SU-DHL-6 (cell line): ENCODE measurements around the gene PRKCE.

ENCODE experiments used
- H2AFZ ChIP-seq: fragments of 200-600 bp; sonication (generic); 2 replicates; pipeline ENCODE4 v1.6.1; 2014; ENCODE audit warnings: low read depth, mild to moderate bottlenecking, moderate library complexity, mixed read lengths, antibody characterized with exemption, low read length; ENCODE audit not compliant: severe bottlenecking
- H3F3A ChIP-seq: fragments of 200-600 bp; shearing (Covaris generic); 2 replicates; pipeline ENCODE4 v1.6.0; 2016; ENCODE audit warnings: antibody characterized with exemption, mild to moderate bottlenecking; ENCODE audit not compliant: insufficient read depth
- H3K27ac ChIP-seq: fragments of 200-600 bp; sonication (generic); 2 replicates; pipeline ENCODE4 v1.5.1; 2016; ENCODE audit warnings: low read depth, mild to moderate bottlenecking, low read length, moderate library complexity, mixed read lengths
- H3K27me3 ChIP-seq: fragments of 200-600 bp; sonication (generic), shearing (Covaris generic); 2 replicates; pipeline ENCODE4 v1.6.0; 2014; ENCODE audit warnings: mild to moderate bottlenecking, low read length
- H3K36me3 ChIP-seq: fragments of 200-600 bp; sonication (generic); 2 replicates; pipeline ENCODE4 v1.6.1; 2014; ENCODE audit warnings: mild to moderate bottlenecking, low read length, mixed read lengths
- H3K4me2 ChIP-seq: fragments of 300-600, 200-600 bp; shearing (Covaris generic), sonication (generic); 2 replicates; pipeline ENCODE4 v1.6.0; 2014; ENCODE audit warnings: low read length, low read depth, mild to moderate bottlenecking; ENCODE audit not compliant: poor library complexity, severe bottlenecking
- H3K4me3 ChIP-seq: fragments of 200-600 bp; sonication (generic); 2 replicates; pipeline ENCODE4 v1.5.1; 2014; ENCODE audit warnings: antibody characterized with exemption, low read length, mild to moderate bottlenecking, mixed read lengths; ENCODE audit not compliant: insufficient read depth, poor library complexity, severe bottlenecking
- H3K79me2 ChIP-seq: fragments of 200-600 bp; sonication (generic); 2 replicates; pipeline ENCODE4 v1.6.1; 2014; ENCODE audit warnings: mild to moderate bottlenecking, low read length, moderate library complexity; ENCODE audit not compliant: insufficient read depth
- H3K9ac ChIP-seq: fragments of 200-600 bp; sonication (generic); 2 replicates; pipeline ENCODE4 v1.7.0; 2014; ENCODE audit warnings: mild to moderate bottlenecking, low read length
- H3K9me2 ChIP-seq: fragments of 200-600 bp; sonication (generic); replicated peaks from 2 replicates; pipeline ENCODE4 v1.6.1; 2014; ENCODE audit warnings: low read length; ENCODE audit not compliant: insufficient read depth
- H3K9me3 ChIP-seq: fragments of 200-600 bp; sonication (generic); 2 replicates; pipeline ENCODE4 v1.6.1; 2014; ENCODE audit warnings: low read length, mixed read lengths; ENCODE audit not compliant: insufficient read depth
- H4K20me1 ChIP-seq: fragments of 200-600 bp; sonication (generic); 2 replicates; pipeline ENCODE4 v1.6.1; 2014; ENCODE audit warnings: low read depth, mild to moderate bottlenecking, antibody characterized with exemption, low read length, moderate library complexity, mixed read lengths
- EZH2phosphoT487 ChIP-seq: fragments of 200-600 bp; sonication (generic), shearing (Covaris generic); conservative IDR thresholded peaks from 2 replicates; pipeline ENCODE4 v1.6.1; 2018; ENCODE audit warnings: mild to moderate bottlenecking, antibody characterized with exemption, low read length, moderate library complexity, mixed read lengths
- TF ChIP-seq, protein P1 (sequence below): fragments of 200-600 bp; sonication (generic); IDR thresholded peaks from one replicate; pipeline ENCODE4 v1.5.1; 2017; ENCODE audit warnings: antibody characterized with exemption, mild to moderate bottlenecking, low read length, moderate library complexity; ENCODE audit not compliant: insufficient read depth, poor library complexity, severe bottlenecking

The PRKCE gene

DNA sequence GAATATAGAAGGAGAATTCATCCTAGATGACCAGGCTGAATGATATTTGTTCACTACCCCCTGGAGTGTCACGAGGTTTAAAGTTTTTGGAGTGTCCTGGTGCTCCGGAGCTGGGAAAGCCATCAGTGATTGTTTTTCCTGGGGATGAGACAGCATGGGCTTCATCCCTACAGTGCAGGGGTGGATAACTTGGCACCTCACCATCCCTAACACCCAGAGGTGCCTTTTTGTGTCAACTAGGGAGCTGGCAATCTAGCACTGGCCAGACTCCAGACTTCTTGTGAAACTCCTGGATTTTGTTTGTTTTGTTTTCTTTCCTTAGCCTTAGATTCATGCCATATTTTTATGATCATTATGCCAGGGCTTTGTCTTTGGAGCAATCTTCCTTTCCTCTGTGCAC is 164.8 kb downstream of the PRKCE start:
- Histone ChIP-seq H4K20me1 (no peaks in the 10 kb centered on the region), H3K79me2 (no peaks in the 10 kb centered on the region), H3K27me3 (no peaks in the 10 kb centered on the region), H3K4me2 (no peak overlapping the region), H3K9me2 (no peaks in the 10 kb centered on the region), H3F3A (no peaks in the 10 kb centered on the region), H3K36me3 (no peaks in the 10 kb centered on the region), H3K9ac (no peak overlapping the region), H3K9me3 (no peaks in the 10 kb centered on the region), H3K4me3 (no peak overlapping the region), H3K27ac (no peak overlapping the region), H2AFZ (no peak overlapping the region)
- TF ChIP-seq, protein P1, sequence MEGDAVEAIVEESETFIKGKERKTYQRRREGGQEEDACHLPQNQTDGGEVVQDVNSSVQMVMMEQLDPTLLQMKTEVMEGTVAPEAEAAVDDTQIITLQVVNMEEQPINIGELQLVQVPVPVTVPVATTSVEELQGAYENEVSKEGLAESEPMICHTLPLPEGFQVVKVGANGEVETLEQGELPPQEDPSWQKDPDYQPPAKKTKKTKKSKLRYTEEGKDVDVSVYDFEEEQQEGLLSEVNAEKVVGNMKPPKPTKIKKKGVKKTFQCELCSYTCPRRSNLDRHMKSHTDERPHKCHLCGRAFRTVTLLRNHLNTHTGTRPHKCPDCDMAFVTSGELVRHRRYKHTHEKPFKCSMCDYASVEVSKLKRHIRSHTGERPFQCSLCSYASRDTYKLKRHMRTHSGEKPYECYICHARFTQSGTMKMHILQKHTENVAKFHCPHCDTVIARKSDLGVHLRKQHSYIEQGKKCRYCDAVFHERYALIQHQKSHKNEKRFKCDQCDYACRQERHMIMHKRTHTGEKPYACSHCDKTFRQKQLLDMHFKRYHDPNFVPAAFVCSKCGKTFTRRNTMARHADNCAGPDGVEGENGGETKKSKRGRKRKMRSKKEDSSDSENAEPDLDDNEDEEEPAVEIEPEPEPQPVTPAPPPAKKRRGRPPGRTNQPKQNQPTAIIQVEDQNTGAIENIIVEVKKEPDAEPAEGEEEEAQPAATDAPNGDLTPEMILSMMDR: no peak
- no peak for TF ChIP-seq EZH2phosphoT487

DNA sequence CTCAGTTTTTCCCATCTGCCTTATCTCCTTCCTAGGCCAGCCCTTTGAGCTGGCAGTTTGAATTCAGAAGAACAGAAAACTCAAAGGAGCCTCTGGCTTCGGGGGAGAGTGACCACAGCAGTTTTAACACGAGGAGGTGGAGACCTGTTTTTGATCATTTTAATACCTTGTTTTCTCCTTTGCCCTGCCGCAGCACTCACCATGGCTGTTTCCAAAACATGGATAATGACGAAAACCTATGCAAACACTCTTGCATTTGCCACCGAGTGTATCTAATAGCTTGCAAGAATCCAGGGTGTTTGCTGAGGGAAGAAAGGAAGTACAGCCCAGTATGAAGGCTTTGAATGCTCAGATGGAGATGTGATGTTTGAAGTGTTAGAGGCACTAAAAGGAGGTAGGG is 167.1 kb downstream of the PRKCE start:
- no peak for TF ChIP-seq EZH2phosphoT487
- TF ChIP-seq, protein P1: no peak
- H3F3A ChIP-seq: no peaks in the 10 kb centered on the region
- H3K27ac ChIP-seq: no peak overlapping the region
- H3K36me3 ChIP-seq: no peaks in the 10 kb centered on the region
- no peak overlapping the region for H3K4me3 ChIP-seq
- H3K9me3 ChIP-seq: no peaks in the 10 kb centered on the region
- H4K20me1 ChIP-seq: no peaks in the 10 kb centered on the region
- H3K4me2 ChIP-seq: no peak overlapping the region
- H2AFZ ChIP-seq: no peak overlapping the region
- H3K27me3 ChIP-seq: no peaks in the 10 kb centered on the region
- H3K9me2 ChIP-seq: no peaks in the 10 kb centered on the region
- H3K79me2 ChIP-seq: no peaks in the 10 kb centered on the region
- H3K9ac ChIP-seq: no peak overlapping the region

DNA sequence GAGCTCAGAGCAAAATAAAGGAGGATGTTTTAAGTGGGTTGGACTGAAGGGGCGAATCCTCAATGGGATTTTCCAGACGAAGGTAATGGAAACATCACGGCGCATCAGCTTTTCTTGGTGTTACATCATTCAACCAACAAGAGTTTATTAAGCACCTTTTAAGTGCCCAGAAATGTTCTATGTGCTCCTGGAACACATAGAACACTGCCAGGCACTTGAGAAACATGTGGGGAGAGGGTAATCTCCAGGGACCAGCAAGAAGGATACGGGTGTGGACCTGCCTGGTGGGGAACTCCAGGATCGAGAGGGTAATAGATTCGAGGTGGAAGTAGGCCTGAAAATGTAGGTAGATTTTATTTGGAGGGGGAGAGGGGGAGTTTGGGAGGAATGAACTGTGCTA is 168.6 kb downstream of the PRKCE start:
- no peak overlapping the region for H3K9ac ChIP-seq
- no peaks in the 10 kb centered on the region for H3K79me2 ChIP-seq
- no peak overlapping the region for H3K27ac ChIP-seq
- H3K9me3 ChIP-seq: no peaks in the 10 kb centered on the region
- H3K27me3 ChIP-seq: no peaks in the 10 kb centered on the region
- no peaks in the 10 kb centered on the region for H3F3A ChIP-seq
- H3K4me3 ChIP-seq: no peak overlapping the region
- no peak overlapping the region for H3K4me2 ChIP-seq
- H4K20me1 ChIP-seq: no peaks in the 10 kb centered on the region
- H3K9me2 ChIP-seq: no peaks in the 10 kb centered on the region
- TF ChIP-seq, protein P1: no peak
- TF ChIP-seq EZH2phosphoT487: no peak
- H3K36me3 ChIP-seq: no peaks in the 10 kb centered on the region
- no peak overlapping the region for H2AFZ ChIP-seq
